ENCODE measurements around the gene FAM236A.
"Not testable (repeated sequence)": the region's sequence is repeated elsewhere in the genome, so short reads cannot be mapped to it uniquely, and the experiment has no call there.

FAM236A gene

GRCh38 chrX:72937906-72938305 is at the start of gene FAM236A:
FAM236A (plus strand) TSS chrX:72938206; CDS start chrX:72938263, 57 bp downstream.
- H3K4me3 ChIP-seq (replicated peaks; ENCODE audit: low read depth, low read length); DNase-seq (ENCODE audit: extremely low read depth, low read depth): not testable (repeated sequence)

DNA sequence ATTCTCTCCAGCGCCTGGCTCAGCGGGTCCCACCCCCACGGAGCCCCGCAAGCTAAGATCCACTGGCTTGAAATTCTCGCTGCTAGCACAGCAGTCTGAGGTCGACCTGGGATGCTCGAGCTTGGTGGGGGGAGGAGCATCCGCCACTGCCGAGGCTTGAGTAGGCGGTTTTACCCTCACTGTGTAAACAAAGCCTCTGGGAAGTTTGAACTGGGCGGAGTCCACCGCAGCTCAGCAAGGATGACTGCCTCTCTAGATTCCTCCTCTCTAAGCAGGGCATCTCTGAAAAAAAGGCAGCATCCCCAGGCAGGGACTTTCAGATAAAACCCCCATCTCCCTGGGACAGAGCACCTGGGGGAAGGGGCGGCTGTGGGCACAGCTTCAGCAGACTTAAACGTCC is 48.3 kb upstream of the FAM236A start:
- H3K4me3 ChIP-seq (replicated peaks; ENCODE audit: low read depth, low read length); DNase-seq (ENCODE audit: extremely low read depth, low read depth): not testable (repeated sequence)

GRCh38 chrX:72912315-72912714 is 25.7 kb upstream of the FAM236A start, which contains the start of gene FAM236C:
FAM236C (plus strand) TSS chrX:72912615; CDS start chrX:72912715, 100 bp downstream.
- not testable (repeated sequence) for DNase-seq (ENCODE audit: extremely low read depth, low read depth); H3K4me3 ChIP-seq (replicated peaks; ENCODE audit: low read depth, low read length)

DNA sequence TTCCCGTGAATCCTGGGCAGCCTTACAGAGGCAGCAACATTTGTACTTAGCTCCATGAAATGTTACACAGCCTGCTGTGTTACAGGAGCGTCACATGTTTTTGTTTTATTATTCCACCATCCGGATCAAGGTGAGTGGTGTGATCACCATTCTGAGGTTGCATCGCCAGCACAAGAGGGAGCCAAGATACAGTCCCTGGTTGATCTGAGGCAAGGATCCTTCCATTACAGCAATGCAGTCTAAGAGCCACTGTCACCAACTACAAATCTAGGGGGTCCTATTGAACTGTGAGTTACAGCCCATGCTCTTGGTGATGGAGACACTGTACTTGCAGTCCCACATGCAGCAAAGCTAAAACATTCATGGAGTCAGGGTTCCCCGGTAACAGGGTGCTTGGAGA is 21.9 kb upstream of the FAM236A start:
- not testable (repeated sequence) for DNase-seq (ENCODE audit: extremely low read depth, low read depth); H3K4me3 ChIP-seq (replicated peaks; ENCODE audit: low read depth, low read length)

DNA sequence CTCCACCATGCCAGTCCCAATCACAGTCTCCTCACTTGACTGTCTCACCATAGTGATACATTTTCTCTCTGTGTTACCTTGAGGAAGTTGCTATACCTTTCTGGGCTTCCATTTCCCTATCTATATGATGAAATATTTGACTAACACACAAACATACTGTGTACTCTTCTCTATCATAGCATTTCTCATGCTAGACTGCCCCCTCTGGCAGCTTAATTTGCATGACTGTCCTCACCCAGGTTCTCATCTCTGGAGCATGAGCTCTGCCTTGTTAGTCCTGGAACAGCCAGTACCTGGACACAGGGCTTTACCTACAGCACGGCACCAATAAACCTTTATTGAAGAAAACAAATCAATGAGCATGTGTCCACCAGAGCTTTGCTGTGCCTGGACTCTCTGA is 5.7 kb upstream of the FAM236A start:
- not testable (repeated sequence) for H3K4me3 ChIP-seq (replicated peaks; ENCODE audit: low read depth, low read length); DNase-seq (ENCODE audit: extremely low read depth, low read depth)

DNA sequence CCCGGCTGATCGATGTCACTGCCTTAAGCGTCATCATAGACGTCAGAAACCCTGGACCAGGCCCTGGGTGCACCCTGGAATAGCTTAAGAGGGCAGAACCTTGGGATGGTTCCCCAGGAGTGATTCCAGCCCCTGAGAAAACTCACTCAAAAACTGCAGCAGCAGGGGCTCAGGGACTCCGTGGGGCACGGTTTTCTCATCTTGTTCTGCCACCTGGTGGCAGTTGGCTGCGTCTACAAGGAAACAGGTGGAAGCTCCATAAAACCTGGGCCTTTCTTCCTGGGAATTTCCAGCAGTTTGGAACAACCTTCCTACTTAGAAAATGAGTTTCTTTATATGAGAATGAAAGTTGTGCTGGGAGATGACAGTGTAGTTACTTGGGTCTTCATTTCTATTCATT is 1.6 kb upstream of the FAM236A start:
- not testable (repeated sequence) for DNase-seq (ENCODE audit: extremely low read depth, low read depth); H3K4me3 ChIP-seq (replicated peaks; ENCODE audit: low read depth, low read length)

DNA sequence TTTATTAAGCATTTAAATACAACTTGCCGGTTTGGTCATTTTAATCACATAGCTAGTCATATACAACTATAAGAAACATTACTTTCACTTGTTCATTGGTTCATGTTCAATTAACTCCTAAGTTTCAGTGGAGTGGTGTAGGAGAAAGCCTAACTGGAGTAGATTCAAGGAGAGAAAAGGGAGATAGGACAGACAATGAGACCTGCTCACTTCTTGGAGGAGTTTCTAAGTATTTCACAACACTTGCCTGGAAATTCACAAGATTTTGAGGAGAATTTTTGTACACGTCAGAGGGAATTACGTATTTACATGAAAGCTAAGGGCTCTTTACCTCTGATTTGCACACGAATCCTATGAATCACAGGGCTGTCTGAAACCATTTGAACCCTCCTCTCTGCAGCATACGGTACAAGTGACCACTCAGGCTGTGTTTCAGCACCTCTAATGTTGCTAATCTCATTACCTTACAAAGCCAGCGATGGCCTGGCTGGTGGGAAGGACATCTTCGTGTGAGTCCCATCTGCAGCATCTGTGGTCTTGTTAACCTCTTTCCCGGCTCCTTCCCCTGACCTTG is 1.0 kb upstream of the FAM236A start:
- not testable (repeated sequence) for DNase-seq (ENCODE audit: extremely low read depth, low read depth)

DNA sequence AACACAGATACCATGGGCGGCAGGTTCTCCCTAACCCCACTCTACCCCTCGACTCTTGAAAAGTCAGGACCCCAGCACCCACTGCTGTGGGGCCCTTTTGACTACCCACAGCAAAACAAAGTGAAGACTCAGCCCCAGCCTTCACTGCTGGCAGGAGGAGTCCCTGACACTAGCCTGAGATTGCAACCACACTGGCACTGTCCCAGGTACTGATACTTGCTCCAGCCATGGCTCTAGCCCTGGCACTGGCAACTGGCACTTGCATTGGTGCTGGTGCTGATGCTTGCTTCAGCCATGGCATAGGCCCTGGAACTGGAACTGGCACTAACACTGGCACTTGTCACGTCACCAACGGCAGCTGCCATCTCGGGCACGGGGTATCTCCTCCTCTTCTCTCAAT is 4.3 kb downstream of the FAM236A start:
- not testable (repeated sequence) for H3K4me3 ChIP-seq (replicated peaks; ENCODE audit: low read depth, low read length); DNase-seq (ENCODE audit: extremely low read depth, low read depth)

More for the DNA sequence above, 1.0 kb upstream of the FAM236A start:
- H3K4me3 ChIP-seq (replicated peaks; ENCODE audit: low read depth, low read length) = not testable (repeated sequence)

DNA sequence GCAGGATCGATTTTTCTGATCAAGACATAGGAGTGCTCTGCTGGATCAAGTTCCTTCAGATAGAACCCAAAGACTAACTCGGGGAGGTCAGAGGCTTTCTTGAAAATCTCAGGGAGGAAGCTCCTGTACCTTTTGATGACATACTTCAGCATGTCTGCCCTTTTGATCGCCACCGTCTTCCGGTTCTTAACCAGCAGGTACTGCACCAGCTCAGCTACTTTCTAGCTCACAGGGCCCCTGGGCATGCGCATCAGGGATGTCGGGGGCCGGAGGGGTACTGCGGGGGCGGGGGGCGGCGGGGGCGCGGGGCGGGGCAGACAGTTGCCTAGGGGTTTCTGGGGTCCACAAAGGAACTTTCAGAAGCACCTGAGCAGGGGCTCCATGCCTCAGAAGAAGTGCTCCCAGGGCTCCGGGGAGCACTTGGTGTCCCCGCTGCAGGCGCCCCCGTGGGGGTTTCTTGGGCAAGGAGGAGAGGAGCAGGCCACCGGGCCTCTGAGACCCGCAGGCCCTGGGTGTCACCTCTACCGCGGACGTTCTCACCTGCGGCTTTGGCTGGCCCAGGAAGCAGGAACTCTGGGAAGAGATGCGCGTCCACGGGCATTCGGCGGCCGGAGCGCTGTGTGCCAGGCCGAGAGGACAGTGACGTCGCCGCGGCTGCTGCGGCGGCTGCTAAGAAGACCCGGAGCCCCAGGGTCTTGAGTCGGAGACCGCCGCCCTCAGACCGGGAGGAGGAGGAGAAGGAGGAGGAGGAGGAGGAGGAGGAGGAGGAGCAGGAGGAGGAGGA is 5.2 kb downstream of the FAM236A start:
- not testable (repeated sequence) for H3K4me3 ChIP-seq (replicated peaks; ENCODE audit: low read depth, low read length); DNase-seq (ENCODE audit: extremely low read depth, low read depth)

- not testable (repeated sequence) for H3K4me3 ChIP-seq (replicated peaks; ENCODE audit: low read depth, low read length); DNase-seq (ENCODE audit: extremely low read depth, low read depth)
Observed at GRCh38 chrX:72943819-72944169, 5.8 kb downstream of the FAM236A start, which contains the start of gene DMRTC1. DMRTC1 (minus strand) TSS chrX:72943837; CDS start chrX:72875694, 68,143 bp downstream.

GRCh38 chrX:72959971-72960370 is 22.0 kb downstream of the FAM236A start:
- not testable (repeated sequence) for H3K4me3 ChIP-seq (replicated peaks; ENCODE audit: low read depth, low read length)

DNA sequence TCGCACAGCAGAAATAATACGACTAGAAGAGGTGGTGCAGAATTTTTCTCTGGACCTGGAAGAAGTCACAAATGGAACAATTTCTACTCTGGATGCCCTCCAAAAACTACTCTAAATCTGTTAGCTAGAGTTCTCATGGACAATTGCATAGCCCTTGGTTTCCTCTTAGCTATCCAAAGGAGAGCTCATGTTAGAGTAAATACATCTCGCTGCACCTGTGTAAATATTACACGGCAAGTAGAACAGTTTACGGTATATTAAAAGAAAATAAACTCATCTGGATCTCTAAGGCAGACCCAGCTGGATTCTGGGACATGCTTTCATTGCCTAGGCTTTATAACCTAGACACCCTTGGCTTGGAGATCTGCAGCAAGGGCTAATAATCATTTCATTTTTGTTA is 33.9 kb downstream of the FAM236A start:
- not testable (repeated sequence) for H3K4me3 ChIP-seq (replicated peaks; ENCODE audit: low read depth, low read length); DNase-seq (ENCODE audit: extremely low read depth, low read depth)

More at GRCh38 chrX:72959971-72960370, 22.0 kb downstream of the FAM236A start:
- not testable (repeated sequence) for DNase-seq (ENCODE audit: extremely low read depth, low read depth)

DNA sequence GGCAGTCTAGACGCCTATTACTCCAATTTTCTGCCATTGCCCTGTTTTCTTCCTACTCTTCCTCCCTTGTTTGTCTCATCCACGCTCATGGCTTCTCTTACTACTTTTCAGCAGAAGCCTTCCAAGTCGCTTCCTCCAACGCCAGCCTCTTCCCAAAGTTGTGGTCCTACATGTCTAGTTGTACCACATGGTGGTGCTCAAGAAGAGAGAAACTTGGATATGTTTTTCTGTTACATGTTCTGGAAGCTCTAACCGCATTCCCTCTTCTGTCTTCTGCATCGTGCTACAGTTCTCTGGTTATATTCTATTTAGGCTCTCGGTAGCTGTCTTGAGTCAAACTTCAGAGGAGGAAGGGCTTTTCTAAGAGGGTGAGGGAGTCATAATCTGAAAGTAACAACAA is 36.9 kb downstream of the FAM236A start:
- H3K4me3 ChIP-seq (replicated peaks; ENCODE audit: low read depth, low read length); DNase-seq (ENCODE audit: extremely low read depth, low read depth): not testable (repeated sequence)

GRCh38 chrX:72980894-72981469 is 43.0 kb downstream of the FAM236A start:
- not testable (repeated sequence) for H3K4me3 ChIP-seq (replicated peaks; ENCODE audit: low read depth, low read length); DNase-seq (ENCODE audit: extremely low read depth, low read depth)

Measured in HFF-Myc (cell line).